ENCODE measurements around the gene ETFA. TPM values are rescaled to one million over a fixed set of nuclear protein-coding genes. Genes with fewer than 3 reads are reported as not detected.
"Not testable (repeated sequence)": the region's sequence is repeated elsewhere in the genome, so short reads cannot be mapped to it uniquely, and the experiment has no call there.

Gene ETFA
- total and polyA plus RNA-seq, 2 donors from 2014 or later: 90.1 to 261 TPM

DNA sequence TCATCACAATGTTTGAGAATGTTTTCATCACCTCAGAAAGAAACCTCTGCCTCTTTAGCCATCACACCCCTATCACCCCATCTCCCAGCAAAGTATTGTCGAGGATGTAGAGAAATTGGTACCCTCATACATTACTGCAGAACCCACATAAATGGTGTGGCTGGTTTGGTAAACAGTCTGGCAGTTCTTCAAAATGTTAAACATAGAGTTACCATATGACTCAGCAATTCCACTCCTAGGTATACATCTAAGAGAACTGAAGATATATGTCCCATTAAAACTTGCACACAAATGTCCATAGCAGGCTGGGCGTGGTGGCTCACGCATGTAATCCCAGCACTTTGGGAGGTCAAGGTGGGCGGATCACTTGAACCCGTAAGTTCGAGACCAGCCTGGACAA is 8.7 kb upstream of the ETFA start:
- H3K9me3 ChIP-seq (ENCODE audit: control insufficient read depth in 2 of 3, insufficient read depth in 1 of 3, low read length in 3 of 3): no peaks in the 10 kb centered on the region
- no peak overlapping the region for H3K9ac ChIP-seq (ENCODE audit: low read length in 3 of 3)
- no peak overlapping the region for H3K27ac ChIP-seq (ENCODE audit: low read depth in 2 of 2, low read length in 2 of 2)
- intact Hi-C loops (cut with DNase I): no loop called here
- DNase-seq (no peak), FAIRE-seq (no peak)
- no peak overlapping the region for H3K4me3 ChIP-seq (ENCODE audit: low read length in 3 of 3)
- H3K36me3 ChIP-seq (ENCODE audit: control insufficient read depth in 2 of 3, insufficient read depth in 3 of 3, low read length in 3 of 3): no peaks in the 10 kb centered on the region
- TF ChIP-seq, protein P1, sequence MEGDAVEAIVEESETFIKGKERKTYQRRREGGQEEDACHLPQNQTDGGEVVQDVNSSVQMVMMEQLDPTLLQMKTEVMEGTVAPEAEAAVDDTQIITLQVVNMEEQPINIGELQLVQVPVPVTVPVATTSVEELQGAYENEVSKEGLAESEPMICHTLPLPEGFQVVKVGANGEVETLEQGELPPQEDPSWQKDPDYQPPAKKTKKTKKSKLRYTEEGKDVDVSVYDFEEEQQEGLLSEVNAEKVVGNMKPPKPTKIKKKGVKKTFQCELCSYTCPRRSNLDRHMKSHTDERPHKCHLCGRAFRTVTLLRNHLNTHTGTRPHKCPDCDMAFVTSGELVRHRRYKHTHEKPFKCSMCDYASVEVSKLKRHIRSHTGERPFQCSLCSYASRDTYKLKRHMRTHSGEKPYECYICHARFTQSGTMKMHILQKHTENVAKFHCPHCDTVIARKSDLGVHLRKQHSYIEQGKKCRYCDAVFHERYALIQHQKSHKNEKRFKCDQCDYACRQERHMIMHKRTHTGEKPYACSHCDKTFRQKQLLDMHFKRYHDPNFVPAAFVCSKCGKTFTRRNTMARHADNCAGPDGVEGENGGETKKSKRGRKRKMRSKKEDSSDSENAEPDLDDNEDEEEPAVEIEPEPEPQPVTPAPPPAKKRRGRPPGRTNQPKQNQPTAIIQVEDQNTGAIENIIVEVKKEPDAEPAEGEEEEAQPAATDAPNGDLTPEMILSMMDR (IDR thresholded peaks at IDR 0.05; ENCODE audit: borderline replicate concordance, extremely low read depth, insufficient read depth): no peak
- no peaks in the 10 kb centered on the region for H3K4me1 ChIP-seq (ENCODE audit: control insufficient read depth in 2 of 3, insufficient read depth in 2 of 3, low read depth in 1 of 3, low read length in 3 of 3)
- no peaks in the 10 kb centered on the region for H3K27me3 ChIP-seq (ENCODE audit: control insufficient read depth, insufficient read depth, low read length)

- no peak overlapping the region for H3K27ac ChIP-seq (ENCODE audit: low read depth in 2 of 2, low read length in 2 of 2)
- DNase-seq: no peak
- intact Hi-C loops (cut with DNase I): no loop called here
- TF ChIP-seq, protein P1 (IDR thresholded peaks at IDR 0.05; ENCODE audit: borderline replicate concordance, extremely low read depth, insufficient read depth): no peak
- no peaks in the 10 kb centered on the region for H3K9me3 ChIP-seq (ENCODE audit: control insufficient read depth in 2 of 3, insufficient read depth in 1 of 3, low read length in 3 of 3)
- no peaks in the 10 kb centered on the region for H3K27me3 ChIP-seq (ENCODE audit: control insufficient read depth, insufficient read depth, low read length)
- H3K4me1 ChIP-seq (ENCODE audit: control insufficient read depth in 2 of 3, insufficient read depth in 2 of 3, low read depth in 1 of 3, low read length in 3 of 3): peaks cover 0 to 4% (median 0%) of the 10 kb centered on the region in 3 donors
- no peak for FAIRE-seq
- H3K4me3 ChIP-seq (ENCODE audit: low read length in 3 of 3): no peak overlapping the region
- no peaks in the 10 kb centered on the region for H3K36me3 ChIP-seq (ENCODE audit: control insufficient read depth in 2 of 3, insufficient read depth in 3 of 3, low read length in 3 of 3)
- no peak overlapping the region for H3K9ac ChIP-seq (ENCODE audit: low read length in 3 of 3)
Measured at GRCh38 chr15:76313731-76314130, 2.5 kb upstream of the ETFA start.

DNA sequence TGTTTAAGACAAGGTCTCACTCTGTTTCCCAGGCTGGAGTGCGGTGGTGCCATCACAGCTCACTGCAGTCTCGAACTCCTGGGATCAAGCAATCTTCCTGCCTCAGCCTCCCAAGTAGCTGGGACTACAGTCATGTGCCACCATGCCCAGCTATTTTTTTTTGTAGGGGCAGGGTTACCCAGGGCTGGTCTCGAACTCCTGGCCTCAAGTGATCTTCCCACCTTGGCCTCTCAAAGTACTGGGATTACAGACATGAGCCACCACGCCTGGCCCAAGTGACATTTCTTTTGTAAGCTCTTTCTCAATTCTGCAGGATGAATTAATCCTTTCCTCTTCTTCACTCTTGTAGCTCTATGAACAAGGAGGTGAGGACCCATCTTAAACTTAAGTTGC is 1.9 kb upstream of the ETFA start:
- H3K27me3 ChIP-seq (ENCODE audit: control insufficient read depth, insufficient read depth, low read length); H3K27ac ChIP-seq (ENCODE audit: low read depth in 2 of 2, low read length in 2 of 2); H3K9me3 ChIP-seq (ENCODE audit: control insufficient read depth in 2 of 3, insufficient read depth in 1 of 3, low read length in 3 of 3); DNase-seq; H3K4me3 ChIP-seq (ENCODE audit: low read length in 3 of 3); H3K9ac ChIP-seq (ENCODE audit: low read length in 3 of 3); intact Hi-C loops (cut with DNase I); FAIRE-seq; H3K4me1 ChIP-seq (ENCODE audit: control insufficient read depth in 2 of 3, insufficient read depth in 2 of 3, low read depth in 1 of 3, low read length in 3 of 3); H3K36me3 ChIP-seq (ENCODE audit: control insufficient read depth in 2 of 3, insufficient read depth in 3 of 3, low read length in 3 of 3): not testable (repeated sequence)

GRCh38 chr15:76312540-76313174 is 1.4 kb upstream of the ETFA start:
- Histone ChIP-seq H3K36me3 (ENCODE audit: control insufficient read depth in 2 of 3, insufficient read depth in 3 of 3, low read length in 3 of 3) (no peaks in the 10 kb centered on the region), H3K9me3 (ENCODE audit: control insufficient read depth in 2 of 3, insufficient read depth in 1 of 3, low read length in 3 of 3) (no peaks in the 10 kb centered on the region), H3K9ac (ENCODE audit: low read length in 3 of 3) (no peak overlapping the region), H3K4me3 (ENCODE audit: low read length in 3 of 3) (no peak overlapping the region), H3K4me1 (ENCODE audit: control insufficient read depth in 2 of 3, insufficient read depth in 2 of 3, low read depth in 1 of 3, low read length in 3 of 3) (peaks cover 0 to 4% (median 0%) of the 10 kb centered on the region in 3 donors), H3K27ac (ENCODE audit: low read depth in 2 of 2, low read length in 2 of 2) (no peak overlapping the region), H3K27me3 (ENCODE audit: control insufficient read depth, insufficient read depth, low read length) (no peaks in the 10 kb centered on the region)
- no peak for DNase-seq
- no peak for FAIRE-seq
- TF ChIP-seq, protein P1 (IDR thresholded peaks at IDR 0.05; ENCODE audit: borderline replicate concordance, extremely low read depth, insufficient read depth): no peak
- intact Hi-C loops (cut with DNase I): no loop called here
